ENCODE results near the gene TTC8.

GRCh38 chr14:88823968-88824313, 510 bp upstream of the TTC8 start:
- TF ChIP-seq, protein P1, sequence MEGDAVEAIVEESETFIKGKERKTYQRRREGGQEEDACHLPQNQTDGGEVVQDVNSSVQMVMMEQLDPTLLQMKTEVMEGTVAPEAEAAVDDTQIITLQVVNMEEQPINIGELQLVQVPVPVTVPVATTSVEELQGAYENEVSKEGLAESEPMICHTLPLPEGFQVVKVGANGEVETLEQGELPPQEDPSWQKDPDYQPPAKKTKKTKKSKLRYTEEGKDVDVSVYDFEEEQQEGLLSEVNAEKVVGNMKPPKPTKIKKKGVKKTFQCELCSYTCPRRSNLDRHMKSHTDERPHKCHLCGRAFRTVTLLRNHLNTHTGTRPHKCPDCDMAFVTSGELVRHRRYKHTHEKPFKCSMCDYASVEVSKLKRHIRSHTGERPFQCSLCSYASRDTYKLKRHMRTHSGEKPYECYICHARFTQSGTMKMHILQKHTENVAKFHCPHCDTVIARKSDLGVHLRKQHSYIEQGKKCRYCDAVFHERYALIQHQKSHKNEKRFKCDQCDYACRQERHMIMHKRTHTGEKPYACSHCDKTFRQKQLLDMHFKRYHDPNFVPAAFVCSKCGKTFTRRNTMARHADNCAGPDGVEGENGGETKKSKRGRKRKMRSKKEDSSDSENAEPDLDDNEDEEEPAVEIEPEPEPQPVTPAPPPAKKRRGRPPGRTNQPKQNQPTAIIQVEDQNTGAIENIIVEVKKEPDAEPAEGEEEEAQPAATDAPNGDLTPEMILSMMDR (IDR thresholded peaks at IDR 0.05): no peak
- TF ChIP-seq POLR2A (IDR thresholded peaks at IDR 0.05): no peak
